OCI-LY7 (cell line): ENCODE data around the gene HTN3. TPM values are rescaled to one million over a fixed set of nuclear protein-coding genes. Genes with fewer than 3 reads are reported as not detected.
"Not testable (repeated sequence)": the region's sequence is repeated elsewhere in the genome, so short reads cannot be mapped to it uniquely, and the experiment has no call there.

Experiments
- BruUV-seq: library from RNA; stranded (reverse); fragments of 400-500 nt; replicated peaks from 2 replicates; lab custom pipeline; 2021; lab: Mats Ljungman, UMichigan
- CTCF ChIA-PET: fragments of 300-600 bp; sonication (Branson Sonifier 250); formaldehyde crosslinking; loops from one replicate; lab custom pipeline; 2022; ENCODE audit warnings: antibody characterized with exemption; ENCODE audit not compliant: unreplicated experiment; lab: Charles Lee
- POLR2A ChIA-PET: fragments of 300-600 bp; sonication (Branson Sonifier 250); formaldehyde crosslinking; loops from one replicate; lab custom pipeline; 2022; ENCODE audit warnings: antibody characterized with exemption; lab: Charles Lee
- DNase-seq: peaks from one replicate; pipeline ENCODE4 v3.0.0-alpha.2; 2015; ENCODE audit warnings: low spot score
- H2AFZ ChIP-seq: fragments of 200-600 bp; sonication (generic), shearing (Covaris generic); 2 replicates; pipeline ENCODE4 v1.6.1; 2014; ENCODE audit warnings: mild to moderate bottlenecking, antibody characterized with exemption, low read length, moderate library complexity
- H3K27ac ChIP-seq: fragments of 200-600 bp; sonication (generic); 2 replicates; pipeline ENCODE4 v1.5.1; 2014; ENCODE audit warnings: mixed run types, low read depth, mild to moderate bottlenecking, moderate library complexity, low read length, inconsistent platforms; ENCODE audit not compliant: poor library complexity, severe bottlenecking
- H3K36me3 ChIP-seq: fragments of 200-600 bp; sonication (generic); 2 replicates; pipeline ENCODE4 v1.6.1; 2014; ENCODE audit warnings: mild to moderate bottlenecking, antibody characterized with exemption, low read length, moderate library complexity, mixed read lengths; ENCODE audit not compliant: insufficient read depth
- H3K4me1 ChIP-seq: fragments of 200-600 bp; sonication (generic); 2 replicates; pipeline ENCODE4 v1.5.1; 2014; ENCODE audit warnings: mild to moderate bottlenecking, low read length; ENCODE audit not compliant: insufficient read depth, poor library complexity, severe bottlenecking
- H3K4me2 ChIP-seq: fragments of 200-600 bp; sonication (generic); 2 replicates; pipeline ENCODE4 v1.6.1; 2014; ENCODE audit warnings: mild to moderate bottlenecking, low read length
- H3K4me3 ChIP-seq: fragments of 200-600 bp; sonication (generic); 2 replicates; pipeline ENCODE4 v1.5.1; 2014; ENCODE audit warnings: mild to moderate bottlenecking, low read depth, low read length; ENCODE audit not compliant: poor library complexity, severe bottlenecking
- H3K79me2 ChIP-seq: fragments of 200-600 bp; sonication (generic); 2 replicates; pipeline ENCODE4 v1.6.1; 2016; ENCODE audit warnings: low read depth, mild to moderate bottlenecking, low read length, moderate library complexity, mixed read lengths; ENCODE audit not compliant: insufficient read depth
- H3K9me2 ChIP-seq: fragments of 200-600 bp; sonication (generic); 2 replicates; pipeline ENCODE4 v1.6.1; 2016; ENCODE audit warnings: mild to moderate bottlenecking, low read length, mixed read lengths; ENCODE audit not compliant: insufficient read depth
- H3K9me3 ChIP-seq: fragments of 200-600 bp; sonication (generic); 2 replicates; pipeline ENCODE4 v1.6.1; 2014; ENCODE audit warnings: mild to moderate bottlenecking, mixed run types, low read length, mixed read lengths
- H4K20me1 ChIP-seq: fragments of 200-600 bp; sonication (generic); 2 replicates; pipeline ENCODE4 v1.6.1; 2014; ENCODE audit warnings: mild to moderate bottlenecking, antibody characterized with exemption, low read length, moderate library complexity, mixed read lengths; ENCODE audit not compliant: insufficient read depth
- EZH2phosphoT487 ChIP-seq: fragments of 200-600 bp; sonication (generic); IDR thresholded peaks from 2 replicates; pipeline ENCODE4 v1.6.1; 2018; ENCODE audit warnings: low read depth, borderline replicate concordance, mild to moderate bottlenecking, mixed run types, antibody characterized with exemption, low read length, moderate library complexity, mixed read lengths
- intact Hi-C: fragments of 100-400 bp; cut with micrococcal nuclease; formaldehyde crosslinking; loops from one replicate; pipeline ENCODE4 v1.10.0; 2022; ENCODE audit not compliant: unreplicated experiment
- total RNA-seq, 2 experiments: library from RNA; depleted of rRNA in 1 of 2; stranded (reverse); fragments of >200 nt in 1 of 2; shearing (Covaris generic) in 1 of 2; gene quantifications; 2 replicates each; pipeline ENCODE4 v1.2.3, GENCODE V29; 2014 to 2022
- TF ChIP-seq, protein P1 (sequence below): fragments of 200-600 bp; sonication (generic); conservative IDR thresholded peaks from 2 replicates; pipeline ENCODE4 v1.5.1; 2014; ENCODE audit warnings: mild to moderate bottlenecking, antibody characterized with exemption, low read length, moderate library complexity, mixed read lengths

The HTN3 gene
- total RNA-seq, 2 experiments from 2014 or later: not detected

DNA sequence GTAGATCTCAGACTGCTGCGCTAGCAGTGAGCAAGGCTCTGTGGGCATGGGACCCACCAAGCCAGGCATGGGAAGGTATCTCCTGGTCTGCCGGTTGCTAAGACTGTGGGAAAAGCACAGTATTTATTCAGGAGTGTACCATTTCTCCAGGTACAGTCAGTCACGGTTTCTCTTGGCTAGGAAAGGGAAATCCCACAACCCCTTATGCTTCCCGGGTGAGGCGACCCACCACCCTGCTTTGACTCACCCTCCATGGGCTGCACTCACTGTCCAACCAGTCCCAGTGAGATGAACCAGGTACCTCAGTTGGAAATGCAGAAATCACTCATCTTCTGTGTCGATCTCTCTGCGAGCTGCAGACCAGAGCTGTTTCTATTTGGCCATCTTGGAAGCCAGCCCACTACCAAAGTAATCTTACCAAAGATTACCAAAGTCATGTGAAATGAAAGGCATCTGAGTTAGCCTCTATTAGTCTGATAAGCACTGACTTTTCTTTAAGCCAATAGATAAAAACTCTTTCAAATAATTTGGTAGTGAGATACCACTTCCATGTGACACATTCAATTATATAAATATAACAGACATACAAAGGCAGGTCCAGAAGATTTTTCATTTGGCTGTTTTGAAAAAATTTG is 13.5 kb downstream of the HTN3 start:
- BruUV-seq: no TSS peak
- Histone ChIP-seq H3K9me2 (no peaks in the 10 kb centered on the region), H2AFZ (no peak overlapping the region), H3K4me1 (no peaks in the 10 kb centered on the region), H3K9me3 (no peaks in the 10 kb centered on the region), H3K36me3 (no peaks in the 10 kb centered on the region), H4K20me1 (no peaks in the 10 kb centered on the region), H3K27ac (no peak overlapping the region), H3K79me2 (no peaks in the 10 kb centered on the region), H3K4me3 (no peak overlapping the region), H3K4me2 (no peak overlapping the region)
- no peak for DNase-seq
- TF ChIP-seq EZH2phosphoT487: no peak
- TF ChIP-seq, protein P1, sequence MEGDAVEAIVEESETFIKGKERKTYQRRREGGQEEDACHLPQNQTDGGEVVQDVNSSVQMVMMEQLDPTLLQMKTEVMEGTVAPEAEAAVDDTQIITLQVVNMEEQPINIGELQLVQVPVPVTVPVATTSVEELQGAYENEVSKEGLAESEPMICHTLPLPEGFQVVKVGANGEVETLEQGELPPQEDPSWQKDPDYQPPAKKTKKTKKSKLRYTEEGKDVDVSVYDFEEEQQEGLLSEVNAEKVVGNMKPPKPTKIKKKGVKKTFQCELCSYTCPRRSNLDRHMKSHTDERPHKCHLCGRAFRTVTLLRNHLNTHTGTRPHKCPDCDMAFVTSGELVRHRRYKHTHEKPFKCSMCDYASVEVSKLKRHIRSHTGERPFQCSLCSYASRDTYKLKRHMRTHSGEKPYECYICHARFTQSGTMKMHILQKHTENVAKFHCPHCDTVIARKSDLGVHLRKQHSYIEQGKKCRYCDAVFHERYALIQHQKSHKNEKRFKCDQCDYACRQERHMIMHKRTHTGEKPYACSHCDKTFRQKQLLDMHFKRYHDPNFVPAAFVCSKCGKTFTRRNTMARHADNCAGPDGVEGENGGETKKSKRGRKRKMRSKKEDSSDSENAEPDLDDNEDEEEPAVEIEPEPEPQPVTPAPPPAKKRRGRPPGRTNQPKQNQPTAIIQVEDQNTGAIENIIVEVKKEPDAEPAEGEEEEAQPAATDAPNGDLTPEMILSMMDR: no peak
- ChIA-PET POLR2A (no interaction called here), CTCF (no interaction called here)
- intact Hi-C loops: no loop called here

DNA sequence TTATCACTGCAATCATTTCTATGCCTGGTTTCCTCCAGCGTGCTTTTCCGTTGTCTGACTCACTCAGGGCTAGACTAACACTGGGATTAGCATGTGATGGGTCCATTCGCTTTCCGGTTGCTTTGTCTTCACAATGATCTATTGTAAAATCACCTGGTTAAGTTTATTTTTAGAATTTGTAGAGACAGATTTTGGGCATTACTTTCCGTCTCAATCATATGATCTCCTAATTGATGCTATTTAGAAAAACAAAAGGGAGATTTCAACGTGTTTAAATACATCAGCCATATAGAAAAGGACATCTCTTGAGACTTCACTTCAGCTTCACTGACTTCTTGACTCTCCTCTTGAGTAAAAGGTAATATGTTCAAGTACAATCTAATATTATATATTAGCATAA is 21.9 kb downstream of the HTN3 start, which contains the start of gene HTN1:
Gene HTN1, plus strand, starts transcription at position 301 of the 400 bp plus-strand sequence. CDS start 2,639 bp downstream, outside the sequence.
- BruUV-seq, H3K4me2 ChIP-seq, H4K20me1 ChIP-seq, CTCF ChIA-PET, H3K9me2 ChIP-seq, H3K4me3 ChIP-seq, H3K9me3 ChIP-seq, H3K27ac ChIP-seq, DNase-seq, H3K79me2 ChIP-seq, H2AFZ ChIP-seq, H3K36me3 ChIP-seq, POLR2A ChIA-PET, intact Hi-C loops, H3K4me1 ChIP-seq: not testable (repeated sequence)

DNA sequence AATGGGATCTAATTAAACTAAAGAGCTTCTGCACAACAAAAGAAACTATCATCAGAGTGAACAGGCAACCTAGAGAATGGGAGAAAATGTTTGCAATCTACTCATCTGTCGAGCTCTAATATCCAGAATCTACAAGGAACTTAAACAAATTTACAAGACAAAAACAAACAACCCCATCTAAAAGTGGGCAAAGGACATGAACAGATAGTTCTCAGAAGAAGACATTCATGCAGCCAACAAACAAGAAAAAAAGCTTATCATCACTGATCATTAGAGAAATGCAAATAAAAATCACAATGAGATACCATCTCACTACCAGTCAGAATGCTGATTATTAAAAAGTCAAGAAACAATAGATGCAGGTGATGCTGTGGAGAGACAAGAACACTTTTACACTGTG is 28.3 kb downstream of the HTN3 start:
- DNase-seq, H2AFZ ChIP-seq, POLR2A ChIA-PET, H3K4me3 ChIP-seq, H3K27ac ChIP-seq, H3K4me1 ChIP-seq, CTCF ChIA-PET, H3K9me3 ChIP-seq, H3K36me3 ChIP-seq, H3K4me2 ChIP-seq, BruUV-seq, H4K20me1 ChIP-seq, H3K79me2 ChIP-seq, H3K9me2 ChIP-seq, intact Hi-C loops: not testable (repeated sequence)
